Osteoblast (primary cell): Measurements from ENCODE around the gene MAZ. TPM values are rescaled to one million over a fixed set of nuclear protein-coding genes. Genes with fewer than 3 reads are reported as not detected.
A peak's percentile ranks its signal among the peaks of the same experiment; 100 is the strongest.

ENCODE experiments used
- DNase-seq: peaks from one replicate; pipeline ENCODE4 v3.0.0; 2011; ENCODE audit warnings: low spot score, mixed read lengths; ENCODE audit not compliant: insufficient read length; ENCODE audit errors: missing footprints
- H2AFZ ChIP-seq: 2 replicates; pipeline ENCODE4 v1.6.0; 2011; ENCODE audit warnings: mild to moderate bottlenecking, low read length
- H3K27ac ChIP-seq: 2 replicates; pipeline ENCODE4 v1.5.1; 2011; ENCODE audit warnings: mild to moderate bottlenecking, low read depth, low read length, moderate library complexity
- H3K27me3 ChIP-seq: 2 replicates; pipeline ENCODE4 v1.6.0; 2012; ENCODE audit warnings: mild to moderate bottlenecking, control low read depth, inconsistent platforms, low read length, moderate library complexity; ENCODE audit not compliant: insufficient read depth
- H3K36me3 ChIP-seq: 2 replicates; pipeline ENCODE4 v1.5.1; 2011; ENCODE audit warnings: mild to moderate bottlenecking, low read length, control low read depth, moderate library complexity; ENCODE audit not compliant: insufficient read depth
- H3K4me1 ChIP-seq: 2 replicates; pipeline ENCODE4 v1.5.1; 2011; ENCODE audit warnings: mild to moderate bottlenecking, low read length, control low read depth, moderate library complexity; ENCODE audit not compliant: insufficient read depth
- H3K4me2 ChIP-seq: 2 replicates; pipeline ENCODE4 v1.6.0; 2011; ENCODE audit warnings: mild to moderate bottlenecking, low read length; ENCODE audit not compliant: insufficient read depth
- H3K4me3 ChIP-seq: fragments of 200-600 bp; sonication (generic); 3 replicates; pipeline ENCODE4 v1.5.1; 2012; ENCODE audit warnings: mild to moderate bottlenecking, low read length, inconsistent platforms; ENCODE audit not compliant: insufficient read depth
- H3K79me2 ChIP-seq: 2 replicates; pipeline ENCODE4 v1.6.0; 2012; ENCODE audit warnings: mild to moderate bottlenecking, low read length, control low read depth, inconsistent platforms; ENCODE audit not compliant: insufficient read depth
- H3K9me3 ChIP-seq: 2 replicates; pipeline ENCODE4 v1.5.1; 2011; ENCODE audit warnings: low read depth, low read length, control low read depth
- H4K20me1 ChIP-seq: 2 replicates; pipeline ENCODE4 v1.6.0; 2012; ENCODE audit warnings: mild to moderate bottlenecking, low read length, control low read depth; ENCODE audit not compliant: insufficient read depth
- total RNA-seq: library from RNA; depleted of rRNA; stranded (reverse); fragments of >200 nt; gene quantifications from 2 replicates; pipeline ENCODE4 v1.2.3, GENCODE V29; 2012
- TF ChIP-seq, protein P1 (sequence below): IDR thresholded peaks from 2 replicates; pipeline ENCODE4 v1.5.1; 2011; ENCODE audit warnings: mild to moderate bottlenecking, low read depth, low read length, moderate library complexity; ENCODE audit errors: extremely low read depth

MAZ gene
- total RNA-seq, 1 donor, result 267 TPM

DNA sequence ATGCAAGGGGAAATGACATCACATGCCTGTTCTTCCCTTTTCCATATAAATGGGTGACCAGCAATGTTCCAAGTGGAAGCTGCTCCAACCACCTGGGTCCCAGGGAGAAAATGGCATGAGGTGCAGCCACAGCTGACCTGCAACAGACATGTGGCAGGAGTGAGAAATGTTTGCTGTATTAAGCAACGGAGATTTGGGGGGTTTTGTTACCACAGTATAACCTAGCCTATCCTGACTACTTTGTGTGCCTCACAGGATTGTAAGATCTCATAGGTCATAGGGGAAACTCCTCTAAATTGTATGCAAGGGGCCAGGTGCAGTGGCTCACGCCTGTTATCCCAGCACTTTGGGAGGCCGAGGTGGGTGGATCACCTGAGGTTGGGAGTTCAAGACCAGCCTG lies 44.7 kb downstream of the MAZ start:
- Histone ChIP-seq H3K27ac (no peak overlapping the region), H2AFZ (no peak overlapping the region), H3K4me2 (no peak overlapping the region), H3K27me3 (no peaks in the 10 kb centered on the region), H3K9me3 (no peaks in the 10 kb centered on the region), H3K36me3 (peaks cover 26% of the 10 kb centered on the region), H3K4me3 (no peak overlapping the region), H4K20me1 (peaks cover 2% of the 10 kb centered on the region), H3K79me2 (no peaks in the 10 kb centered on the region), H3K4me1 (no peaks in the 10 kb centered on the region)
- peak; percentile 48 for DNase-seq
- TF ChIP-seq, protein P1, sequence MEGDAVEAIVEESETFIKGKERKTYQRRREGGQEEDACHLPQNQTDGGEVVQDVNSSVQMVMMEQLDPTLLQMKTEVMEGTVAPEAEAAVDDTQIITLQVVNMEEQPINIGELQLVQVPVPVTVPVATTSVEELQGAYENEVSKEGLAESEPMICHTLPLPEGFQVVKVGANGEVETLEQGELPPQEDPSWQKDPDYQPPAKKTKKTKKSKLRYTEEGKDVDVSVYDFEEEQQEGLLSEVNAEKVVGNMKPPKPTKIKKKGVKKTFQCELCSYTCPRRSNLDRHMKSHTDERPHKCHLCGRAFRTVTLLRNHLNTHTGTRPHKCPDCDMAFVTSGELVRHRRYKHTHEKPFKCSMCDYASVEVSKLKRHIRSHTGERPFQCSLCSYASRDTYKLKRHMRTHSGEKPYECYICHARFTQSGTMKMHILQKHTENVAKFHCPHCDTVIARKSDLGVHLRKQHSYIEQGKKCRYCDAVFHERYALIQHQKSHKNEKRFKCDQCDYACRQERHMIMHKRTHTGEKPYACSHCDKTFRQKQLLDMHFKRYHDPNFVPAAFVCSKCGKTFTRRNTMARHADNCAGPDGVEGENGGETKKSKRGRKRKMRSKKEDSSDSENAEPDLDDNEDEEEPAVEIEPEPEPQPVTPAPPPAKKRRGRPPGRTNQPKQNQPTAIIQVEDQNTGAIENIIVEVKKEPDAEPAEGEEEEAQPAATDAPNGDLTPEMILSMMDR, result no peak

DNA sequence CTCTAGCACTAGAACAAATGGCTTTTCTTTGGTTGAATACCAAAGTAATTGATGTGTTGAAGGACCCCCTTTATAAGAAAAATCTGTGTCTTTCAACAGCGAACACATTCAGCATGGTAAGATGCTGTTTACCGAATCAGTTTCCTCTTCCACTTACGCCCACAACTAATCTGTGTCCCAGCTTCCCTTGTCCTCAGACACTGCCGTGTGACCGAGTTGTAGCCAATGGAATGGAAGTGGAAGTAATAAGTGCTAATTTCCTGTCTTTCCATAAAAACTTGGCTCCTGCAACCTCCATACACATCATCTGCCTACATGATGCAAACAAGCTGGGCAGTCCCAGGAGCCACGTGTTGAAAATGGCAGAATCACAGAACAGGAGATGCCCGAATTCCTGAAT lies 46.3 kb downstream of the MAZ start:
- TF ChIP-seq, protein P1, result no peak
- H3K27ac ChIP-seq, result no peak overlapping the region
- H4K20me1 ChIP-seq, result peaks cover 2% of the 10 kb centered on the region
- H3K79me2 ChIP-seq, result no peaks in the 10 kb centered on the region
- no peak overlapping the region for H2AFZ ChIP-seq
- no peak overlapping the region for H3K4me2 ChIP-seq
- H3K9me3 ChIP-seq, result no peaks in the 10 kb centered on the region
- peaks cover 13% of the 10 kb centered on the region for H3K36me3 ChIP-seq
- H3K4me1 ChIP-seq, result peaks cover 12% of the 10 kb centered on the region
- H3K4me3 ChIP-seq, result no peak overlapping the region
- DNase-seq, result peak; percentile 54
- no peaks in the 10 kb centered on the region for H3K27me3 ChIP-seq

DNA sequence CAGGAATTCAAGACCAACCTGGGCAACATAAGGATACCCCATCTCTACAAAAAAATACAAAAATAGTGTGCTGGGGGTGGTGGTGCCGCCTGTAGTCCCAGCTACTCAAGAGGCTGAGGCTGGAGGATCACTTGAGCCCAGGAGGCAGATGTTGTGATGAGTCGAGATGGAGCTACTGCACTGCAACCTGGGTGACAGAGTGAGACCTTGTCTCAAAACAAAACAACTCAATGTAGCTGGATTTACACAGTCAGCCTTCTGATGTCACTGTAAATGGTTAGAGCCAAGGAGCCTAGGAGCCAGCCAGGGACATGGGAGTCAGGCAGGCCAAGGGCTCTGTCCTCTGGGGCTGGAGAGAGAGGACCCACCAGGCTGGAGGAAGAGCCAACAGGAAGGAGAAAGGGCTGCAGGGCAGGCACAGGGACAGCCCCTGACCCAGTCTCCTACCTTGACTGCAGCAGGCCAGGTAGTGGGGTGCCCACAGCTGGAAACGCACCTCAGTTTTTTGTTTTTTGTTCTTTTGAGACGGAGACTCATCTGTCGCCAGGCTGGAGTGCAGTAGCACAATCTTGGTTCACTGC lies 48.3 kb downstream of the MAZ start:
- no peaks in the 10 kb centered on the region for H3K27me3 ChIP-seq
- DNase-seq, result peak; percentile 47

DNA sequence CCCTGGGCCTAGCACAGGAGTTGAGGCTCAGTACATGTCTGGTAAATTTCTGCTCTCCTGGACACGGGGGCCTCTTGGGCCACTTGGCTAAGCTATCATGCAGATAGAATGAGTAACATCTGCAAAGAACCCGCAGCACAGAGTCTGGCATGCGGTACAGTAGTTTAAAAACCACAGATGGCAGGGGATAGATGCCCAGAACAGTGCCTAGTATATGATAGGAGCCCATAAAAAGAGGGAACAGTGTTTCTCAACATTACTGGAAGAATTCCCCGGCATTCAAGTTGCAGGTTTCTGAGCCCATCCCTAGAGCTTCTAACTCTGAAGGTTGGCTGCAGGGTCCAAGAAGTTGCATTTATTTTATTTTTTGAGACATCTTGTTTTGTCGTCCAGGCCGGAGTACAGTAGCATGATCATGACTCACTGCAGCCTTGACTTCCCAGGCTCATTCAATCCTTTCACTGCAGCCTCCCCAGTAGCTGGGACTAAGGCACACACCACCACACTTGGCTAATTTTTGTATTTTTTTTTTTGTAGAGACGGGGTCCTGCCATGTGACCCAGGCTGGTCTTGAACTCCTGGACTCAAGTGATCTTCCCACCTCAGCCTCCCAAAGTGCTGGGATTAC lies 50.9 kb downstream of the MAZ start:
- H3K27ac ChIP-seq, result peak overlapping the region; percentile 66

More for the DNA sequence above, 48.3 kb downstream of the MAZ start:
- no peaks in the 10 kb centered on the region for H3K9me3 ChIP-seq
- no peak overlapping the region for H3K4me2 ChIP-seq
- H2AFZ ChIP-seq, result no peak overlapping the region
- H3K4me3 ChIP-seq, result no peak overlapping the region
- H4K20me1 ChIP-seq, result no peaks in the 10 kb centered on the region
- TF ChIP-seq, protein P1, result no peak
- peaks cover 20% of the 10 kb centered on the region for H3K4me1 ChIP-seq
- no peaks in the 10 kb centered on the region for H3K79me2 ChIP-seq
- H3K36me3 ChIP-seq, result peaks cover 7% of the 10 kb centered on the region
- no peak overlapping the region for H3K27ac ChIP-seq

More for the DNA sequence above, 50.9 kb downstream of the MAZ start:
- TF ChIP-seq, protein P1, result no peak
- peaks cover 13% of the 10 kb centered on the region for H3K79me2 ChIP-seq
- H3K9me3 ChIP-seq, result no peaks in the 10 kb centered on the region
- peaks cover 18% of the 10 kb centered on the region for H3K36me3 ChIP-seq
- H2AFZ ChIP-seq, result no peak overlapping the region
- no peaks in the 10 kb centered on the region for H3K27me3 ChIP-seq
- peak; percentile 89 for DNase-seq
- H3K4me2 ChIP-seq, result peak overlapping the region; percentile 53
- peaks cover 25% of the 10 kb centered on the region for H3K4me1 ChIP-seq
- peak overlapping the region; percentile 9 for H3K4me3 ChIP-seq
- H4K20me1 ChIP-seq, result peaks cover 6% of the 10 kb centered on the region
